Activated CD4-positive, alpha-beta T cell treated with anti-CD3 and anti-CD28 coated beads, Interleukin-2, amount 10 ng/mL, durations not matched to agents 7 days and 5 days (primary cell): ENCODE data around the gene HHIP. TPM values are rescaled to one million over a fixed set of nuclear protein-coding genes. Genes with fewer than 3 reads are reported as not detected.

Source experiments
- CTCF ChIA-PET: fragments of 350-600 bp; sonication (Branson Sonifier 250); formaldehyde crosslinking; loops from one replicate; lab custom pipeline; 2021; ENCODE audit warnings: antibody characterized with exemption; lab: Charles Lee
- POLR2A ChIA-PET: fragments of 350-600 bp; sonication (Branson Sonifier 250); formaldehyde crosslinking; loops from one replicate; lab custom pipeline; 2021; ENCODE audit warnings: antibody characterized with exemption; lab: Charles Lee
- DNase-seq: peaks from one replicate; pipeline ENCODE4 v3.0.0-alpha.2; 2020
- H3K27ac Mint-ChIP-seq: one replicate; pipeline ENCODE4 v1.8.0; 2021; ENCODE audit warnings: mild to moderate bottlenecking, moderate library complexity, mixed read lengths
- H3K27me3 Mint-ChIP-seq: one replicate; pipeline ENCODE4 v1.8.0; 2021; ENCODE audit warnings: mixed read lengths
- H3K36me3 Mint-ChIP-seq: one replicate; pipeline ENCODE4 v1.8.0; 2021; ENCODE audit warnings: low read depth, mixed read lengths
- H3K4me1 Mint-ChIP-seq: one replicate; pipeline ENCODE4 v1.8.0; 2021; ENCODE audit warnings: mixed read lengths
- H3K4me3 Mint-ChIP-seq: one replicate; pipeline ENCODE4 v1.8.0; 2021; ENCODE audit warnings: mild to moderate bottlenecking, moderate library complexity, mixed read lengths
- H3K9me3 Mint-ChIP-seq: one replicate; pipeline ENCODE4 v1.8.0; 2021; ENCODE audit warnings: mixed read lengths
- total RNA-seq, 2 experiments: library from RNA; stranded (reverse); gene quantifications; one replicate each; pipeline ENCODE4 v1.2.3, GENCODE V29; 2021

Gene HHIP
- total RNA-seq, 2 experiments from 2014 or later: not detected

- DNase-seq: no peak
- POLR2A ChIA-PET: no interaction called here
- no peaks in the 10 kb centered on the region for H3K9me3 Mint-ChIP-seq
- CTCF ChIA-PET: no interaction called here
- H3K36me3 Mint-ChIP-seq: no peaks in the 10 kb centered on the region
- H3K27ac Mint-ChIP-seq: no peak overlapping the region
- peak overlapping the region; percentile 74 for H3K4me3 Mint-ChIP-seq
- H3K4me1 Mint-ChIP-seq: peaks cover 23% of the 10 kb centered on the region
- H3K27me3 Mint-ChIP-seq: peaks cover 60% of the 10 kb centered on the region
Measured at GRCh38 chr4:144646523-144647094, 653 bp downstream of the HHIP start.

GRCh38 chr4:144647095-144647561, 1.2 kb downstream of the HHIP start:
- H3K36me3 Mint-ChIP-seq: no peaks in the 10 kb centered on the region
- peak overlapping the region; percentile 74 for H3K4me3 Mint-ChIP-seq
- CTCF ChIA-PET: no interaction called here
- no peaks in the 10 kb centered on the region for H3K9me3 Mint-ChIP-seq
- H3K4me1 Mint-ChIP-seq: peaks cover 23% of the 10 kb centered on the region
- POLR2A ChIA-PET: no interaction called here
- peaks cover 61% of the 10 kb centered on the region for H3K27me3 Mint-ChIP-seq
- peak; percentile 39 for DNase-seq
- no peak overlapping the region for H3K27ac Mint-ChIP-seq

GRCh38 chr4:144647590-144647989, 1.6 kb downstream of the HHIP start:
- Mint-ChIP-seq H3K9me3 (no peaks in the 10 kb centered on the region), H3K27ac (no peak overlapping the region), H3K27me3 (peaks cover 62% of the 10 kb centered on the region), H3K4me1 (peaks cover 23% of the 10 kb centered on the region), H3K36me3 (no peaks in the 10 kb centered on the region), H3K4me3 (peak overlapping the region; percentile 74)
- POLR2A ChIA-PET: no interaction called here
- CTCF ChIA-PET: no interaction called here
- DNase-seq: no peak

GRCh38 chr4:144648042-144648441, 2.1 kb downstream of the HHIP start:
- Mint-ChIP-seq H3K4me3 (no peak overlapping the region), H3K27me3 (peaks cover 62% of the 10 kb centered on the region), H3K9me3 (no peaks in the 10 kb centered on the region), H3K36me3 (no peaks in the 10 kb centered on the region), H3K27ac (no peak overlapping the region), H3K4me1 (peaks cover 23% of the 10 kb centered on the region)
- ChIA-PET POLR2A (no interaction called here), CTCF (no interaction called here)
- DNase-seq: no peak

DNA sequence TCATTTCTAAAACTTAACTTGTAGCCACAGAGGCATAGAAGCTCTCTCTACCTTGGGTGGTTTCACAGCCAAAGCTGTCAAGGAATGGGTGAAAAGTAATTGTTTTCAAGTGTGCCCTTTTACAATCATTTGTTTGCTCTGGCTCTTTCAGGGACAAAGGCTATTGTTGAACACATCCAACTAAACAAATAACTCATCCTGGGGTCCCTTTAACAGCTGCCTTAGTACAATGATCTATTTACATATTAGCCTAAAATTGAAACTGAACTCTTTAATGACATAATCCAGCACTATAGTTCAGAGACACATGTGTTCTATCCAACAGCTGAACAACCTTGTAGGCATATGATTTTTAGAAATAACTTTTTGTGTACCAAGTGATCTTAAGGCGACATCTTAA, 3.7 kb downstream of the HHIP start:
- no peak for DNase-seq
- POLR2A ChIA-PET: no interaction called here
- no peak overlapping the region for H3K4me3 Mint-ChIP-seq
- peaks cover 59% of the 10 kb centered on the region for H3K27me3 Mint-ChIP-seq
- H3K27ac Mint-ChIP-seq: no peak overlapping the region
- CTCF ChIA-PET: no interaction called here
- no peaks in the 10 kb centered on the region for H3K36me3 Mint-ChIP-seq
- H3K4me1 Mint-ChIP-seq: peaks cover 23% of the 10 kb centered on the region
- no peaks in the 10 kb centered on the region for H3K9me3 Mint-ChIP-seq

GRCh38 chr4:144650311-144651005, 4.5 kb downstream of the HHIP start:
- Mint-ChIP-seq H3K27ac (no peak overlapping the region), H3K4me1 (peaks cover 23% of the 10 kb centered on the region), H3K4me3 (no peak overlapping the region), H3K36me3 (no peaks in the 10 kb centered on the region), H3K27me3 (peaks cover 57% of the 10 kb centered on the region), H3K9me3 (no peaks in the 10 kb centered on the region)
- CTCF ChIA-PET: no interaction called here
- no peak for DNase-seq
- POLR2A ChIA-PET: interaction anchor here (0.6 kb wide), 1 partner anchor 434 kb away, joined by 3 read pairs; no protein-coding TSS in a partner anchor

- ChIA-PET POLR2A (no interaction called here), CTCF (no interaction called here)
- Mint-ChIP-seq H3K9me3 (no peaks in the 10 kb centered on the region), H3K27me3 (peaks cover 37% of the 10 kb centered on the region), H3K4me3 (no peak overlapping the region), H3K27ac (no peak overlapping the region), H3K36me3 (no peaks in the 10 kb centered on the region), H3K4me1 (peaks cover 2% of the 10 kb centered on the region)
- DNase-seq: no peak
Measured at GRCh38 chr4:144653781-144654545, 8.0 kb downstream of the HHIP start.

- CTCF ChIA-PET: no interaction called here
- no peak overlapping the region for H3K27ac Mint-ChIP-seq
- no peak overlapping the region for H3K4me3 Mint-ChIP-seq
- no peaks in the 10 kb centered on the region for H3K9me3 Mint-ChIP-seq
- H3K27me3 Mint-ChIP-seq: peaks cover 26% of the 10 kb centered on the region
- peaks cover 2% of the 10 kb centered on the region for H3K4me1 Mint-ChIP-seq
- no peak for DNase-seq
- POLR2A ChIA-PET: no interaction called here
- no peaks in the 10 kb centered on the region for H3K36me3 Mint-ChIP-seq
Measured at GRCh38 chr4:144655491-144655890, 9.5 kb downstream of the HHIP start.

DNA sequence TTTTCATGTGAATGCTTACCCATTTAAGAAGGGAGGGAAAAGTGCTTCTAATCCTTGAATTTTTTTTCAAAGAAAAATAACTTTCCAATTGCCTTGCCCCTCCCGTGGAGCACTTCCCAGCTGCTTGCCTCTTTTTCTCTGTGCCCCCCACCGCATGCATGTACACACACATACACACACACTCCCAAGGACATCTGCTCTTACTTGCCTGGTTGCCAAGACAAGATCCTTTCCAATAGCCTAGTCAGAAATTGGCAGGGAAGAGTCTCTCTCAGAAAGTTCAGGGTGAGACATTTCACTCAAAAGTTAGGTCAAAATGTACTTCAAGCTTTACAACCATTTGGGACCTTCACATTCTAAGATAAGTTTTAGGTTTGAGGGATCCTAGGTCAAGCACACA, 10.9 kb downstream of the HHIP start:
- Mint-ChIP-seq H3K27me3 (peaks cover 20% of the 10 kb centered on the region), H3K27ac (no peak overlapping the region), H3K36me3 (no peaks in the 10 kb centered on the region), H3K9me3 (no peaks in the 10 kb centered on the region), H3K4me1 (peaks cover 2% of the 10 kb centered on the region), H3K4me3 (no peak overlapping the region)
- POLR2A ChIA-PET: no interaction called here
- CTCF ChIA-PET: interaction anchor here (0.6 kb wide), 1 partner anchor 817 kb away, joined by 3 read pairs; no protein-coding TSS in a partner anchor
- no peak for DNase-seq

GRCh38 chr4:144658015-144658567, 12.1 kb downstream of the HHIP start:
- peaks cover 2% of the 10 kb centered on the region for H3K4me1 Mint-ChIP-seq
- H3K4me3 Mint-ChIP-seq: no peak overlapping the region
- no peak overlapping the region for H3K27ac Mint-ChIP-seq
- H3K9me3 Mint-ChIP-seq: no peaks in the 10 kb centered on the region
- peaks cover 18% of the 10 kb centered on the region for H3K27me3 Mint-ChIP-seq
- POLR2A ChIA-PET: no interaction called here
- H3K36me3 Mint-ChIP-seq: no peaks in the 10 kb centered on the region
- CTCF ChIA-PET: no interaction called here
- DNase-seq: no peak

DNA sequence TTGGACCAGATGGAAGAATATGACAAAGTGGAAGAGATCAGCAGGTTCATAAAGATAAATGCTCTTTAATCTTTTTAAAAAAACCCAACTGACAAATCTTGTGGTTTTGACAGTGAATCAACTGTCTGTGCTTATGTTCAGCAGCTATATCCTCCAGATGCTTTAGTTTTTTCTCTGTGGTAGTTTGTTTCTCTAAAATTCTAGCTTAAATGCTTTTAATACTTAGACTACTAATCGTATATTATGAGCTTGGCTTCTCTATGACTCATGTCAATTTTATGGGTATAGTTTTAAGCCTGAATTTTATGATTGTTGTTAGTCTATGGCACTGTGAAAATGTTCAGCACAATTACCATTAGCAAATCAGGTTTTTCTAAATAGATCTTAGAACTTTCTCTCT, 12.9 kb downstream of the HHIP start:
- Mint-ChIP-seq H3K27me3 (peaks cover 14% of the 10 kb centered on the region), H3K27ac (no peak overlapping the region), H3K36me3 (no peaks in the 10 kb centered on the region), H3K9me3 (no peaks in the 10 kb centered on the region), H3K4me1 (peaks cover 2% of the 10 kb centered on the region), H3K4me3 (no peak overlapping the region)
- CTCF ChIA-PET: no interaction called here
- no peak for DNase-seq
- POLR2A ChIA-PET: no interaction called here

DNA sequence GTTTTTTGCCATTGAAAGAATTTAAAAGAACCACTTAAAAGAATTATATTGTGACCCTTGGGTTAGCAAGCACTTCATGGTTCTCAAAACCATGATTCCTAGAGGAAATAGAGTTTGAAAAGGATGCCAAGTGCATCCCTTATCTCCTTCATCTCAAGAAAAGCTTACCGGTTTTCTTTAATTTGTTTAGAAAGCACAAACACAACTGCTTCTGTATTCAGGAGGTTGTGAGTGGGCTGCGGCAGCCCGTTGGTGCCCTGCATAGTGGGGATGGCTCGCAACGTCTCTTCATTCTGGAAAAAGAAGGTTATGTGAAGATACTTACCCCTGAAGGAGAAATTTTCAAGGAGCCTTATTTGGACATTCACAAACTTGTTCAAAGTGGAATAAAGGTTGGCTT, 13.5 kb downstream of the HHIP start:
- Mint-ChIP-seq H3K4me3 (no peak overlapping the region), H3K27ac (no peak overlapping the region), H3K9me3 (no peaks in the 10 kb centered on the region), H3K27me3 (peaks cover 13% of the 10 kb centered on the region), H3K4me1 (peaks cover 2% of the 10 kb centered on the region), H3K36me3 (no peaks in the 10 kb centered on the region)
- no peak for DNase-seq
- ChIA-PET CTCF (no interaction called here), POLR2A (no interaction called here)
